HCT116 (cell line): ENCODE data around the gene DIP2A. TPM values are rescaled to one million over a fixed set of nuclear protein-coding genes. Genes with fewer than 3 reads are reported as not detected.

Source experiments
- ATAC-seq: fragments of 200-7000 bp; cut with Tn5 transposase; 2 replicates; pipeline ENCODE4 v1.9.1; 2020; ENCODE audit warnings: mild to moderate bottlenecking, moderate library complexity
- BruUV-seq: library from RNA; stranded (reverse); fragments of 400-500 nt; replicated peaks from 2 replicates; lab custom pipeline; 2021; lab: Mats Ljungman, UMichigan
- CTCF ChIA-PET: fragments of 300-600 bp; sonication (Branson Sonifier 250); formaldehyde crosslinking; loops from one replicate; lab custom pipeline; 2021; ENCODE audit warnings: antibody characterized with exemption; lab: Charles Lee
- POLR2A ChIA-PET: fragments of 300-600, 350-600 bp; sonication (Branson Sonifier 250); formaldehyde crosslinking; loops from one replicate; lab custom pipeline; 2021; ENCODE audit warnings: antibody characterized with exemption; lab: Charles Lee
- RAD21 ChIA-PET, 2 experiments: fragments of 300-600 bp; sonication (Branson Sonifier 250); formaldehyde crosslinking; loops; one replicate each; lab custom pipeline; 2023; ENCODE audit warnings: low total read pairs in 2 of 2; ENCODE audit not compliant: uncharacterized antibody in 2 of 2, unreplicated experiment in 2 of 2, low non-redundant PET in 1 of 2; lab: Charles Lee
- DNase-seq: peaks from one replicate; pipeline ENCODE4 v3.0.0-alpha.2; 2010; ENCODE audit warnings: low read depth, low spot score
- H2AFZ ChIP-seq: fragments of 200-600 bp; shearing (Covaris generic), sonication (generic); 2 replicates; pipeline ENCODE4 v1.6.1; 2017; ENCODE audit warnings: low read depth, mixed run types, mixed read lengths, antibody characterized with exemption, low read length; ENCODE audit not compliant: poor library complexity, severe bottlenecking
- H3K27ac ChIP-seq: 2 replicates; pipeline ENCODE4 v1.5.1; 2012; ENCODE audit warnings: low read depth, low read length
- H3K27me3 ChIP-seq: fragments of 200-600 bp; sonication (generic); 2 replicates; pipeline ENCODE4 v1.6.1; 2016; ENCODE audit warnings: mixed run types, low read length, mixed read lengths; ENCODE audit not compliant: insufficient read depth
- H3K36me3 ChIP-seq, 2 experiments: fragments of 200-500 bp in 1 of 2; fragments of 200-600 bp in 1 of 2; sonication (Bioruptor generic) in 1 of 2; sonication (generic) in 1 of 2; 2 replicates each; pipeline versions ENCODE4 v1.5.1 to v1.6.1; 2014 to 2016; ENCODE audit warnings: low read length in 2 of 2, inconsistent platforms in 1 of 2, mixed read lengths in 1 of 2, mixed run types in 1 of 2; ENCODE audit not compliant: insufficient read depth in 2 of 2, control insufficient read depth in 1 of 2
- H3K4me1 ChIP-seq, 2 experiments: fragments of 200-600 bp in 1 of 2; sonication (generic) in 1 of 2; 2 replicates each; pipeline versions ENCODE4 v1.5.1 to v1.6.1; 2012 to 2017; ENCODE audit warnings: low read length in 2 of 2, inconsistent platforms in 1 of 2, mild to moderate bottlenecking in 1 of 2, mixed read lengths in 1 of 2, mixed run types in 1 of 2, moderate library complexity in 1 of 2; ENCODE audit not compliant: insufficient read depth in 2 of 2, control insufficient read depth in 1 of 2
- H3K4me2 ChIP-seq: fragments of 200-600 bp; sonication (generic); 2 replicates; pipeline ENCODE4 v1.6.1; 2017; ENCODE audit warnings: mixed run types, low read length, mixed read lengths
- H3K4me3 ChIP-seq, 2 experiments: fragments of 200-600 bp in 1 of 2; sonication (generic) in 1 of 2; replicated peaks in 1 of 2; 2 replicates each; pipeline ENCODE4 v1.5.1; 2011 to 2016; ENCODE audit warnings: low read length in 2 of 2, control low read depth in 1 of 2, low read depth in 1 of 2, mild to moderate bottlenecking in 1 of 2, mixed read lengths in 1 of 2, mixed run types in 1 of 2
- H3K79me2 ChIP-seq: fragments of 200-600 bp; sonication (generic); 2 replicates; pipeline ENCODE4 v1.6.1; 2017; ENCODE audit warnings: mild to moderate bottlenecking, mixed run types, low read length, moderate library complexity, mixed read lengths; ENCODE audit not compliant: insufficient read depth
- H3K9ac ChIP-seq: fragments of 200-600 bp; sonication (generic); 2 replicates; pipeline ENCODE4 v1.6.1; 2016; ENCODE audit warnings: low read length, mixed read lengths
- H3K9me2 ChIP-seq: fragments of 200-600 bp; sonication (generic), shearing (Covaris generic); 2 replicates; pipeline ENCODE4 v1.6.1; 2017; ENCODE audit warnings: mixed run types, mild to moderate bottlenecking, moderate library complexity; ENCODE audit not compliant: insufficient read depth
- H3K9me3 ChIP-seq, 2 experiments: fragments of 200-500 bp in 1 of 2; fragments of 200-600 bp in 1 of 2; sonication (Bioruptor generic) in 1 of 2; sonication (generic) in 1 of 2; 2 replicates each; pipeline ENCODE4 v1.6.1; 2014 to 2017; ENCODE audit warnings: low read length in 2 of 2, mixed read lengths in 2 of 2, inconsistent platforms in 1 of 2, low read depth in 1 of 2, mild to moderate bottlenecking in 1 of 2, mixed run types in 1 of 2, moderate library complexity in 1 of 2; ENCODE audit not compliant: control insufficient read depth in 1 of 2, insufficient read depth in 1 of 2
- H4K20me1 ChIP-seq: fragments of 200-600 bp; sonication (generic), shearing (Covaris generic); 2 replicates; pipeline ENCODE4 v1.6.1; 2017; ENCODE audit warnings: mixed run types, mild to moderate bottlenecking, moderate library complexity; ENCODE audit not compliant: insufficient read depth
- ATF3 ChIP-seq: IDR thresholded peaks from 2 replicates; pipeline ENCODE4 v1.6.1; 2012
- CBX3 ChIP-seq: IDR thresholded peaks from 2 replicates; pipeline ENCODE4 v1.6.1; 2012; ENCODE audit warnings: low read depth
- CEBPB ChIP-seq: IDR thresholded peaks from 2 replicates; pipeline ENCODE4 v1.6.1; 2012; ENCODE audit warnings: low read depth
- CTCF ChIP-seq, 3 experiments: fragments of 200-600 bp in 1 of 3; sonication (generic) in 1 of 3; IDR thresholded peaks in 2 of 3; conservative IDR thresholded peaks in 1 of 3; 2 replicates each; pipeline ENCODE4 v1.5.1; 2012 to 2017; ENCODE audit warnings: low read depth in 2 of 3, low read length in 2 of 3, antibody characterized with exemption in 1 of 3, borderline replicate concordance in 1 of 3, control low read depth in 1 of 3, mild to moderate bottlenecking in 1 of 3, mixed read lengths in 1 of 3, mixed run types in 1 of 3, moderate library complexity in 1 of 3; ENCODE audit not compliant: insufficient read depth in 1 of 3
- EGR1 ChIP-seq: IDR thresholded peaks from 2 replicates; pipeline ENCODE4 v1.6.1; 2012; ENCODE audit warnings: low read depth
- EZH2 ChIP-seq: fragments of 200-600 bp; sonication (generic); IDR thresholded peaks from 2 replicates; pipeline ENCODE4 v1.6.1; 2017; ENCODE audit warnings: antibody characterized with exemption, mixed run types
- EZH2phosphoT487 ChIP-seq: fragments of 200-600 bp; IDR thresholded peaks from 2 replicates; pipeline ENCODE4 v1.6.1; 2018; ENCODE audit warnings: antibody characterized with exemption, borderline replicate concordance
- FOSL1 ChIP-seq: IDR thresholded peaks from 2 replicates; pipeline ENCODE4 v1.6.1; 2012; ENCODE audit warnings: low read depth
- JUND ChIP-seq: IDR thresholded peaks from 2 replicates; pipeline ENCODE4 v1.6.1; 2012
- POLR2A ChIP-seq: IDR thresholded peaks from 2 replicates; pipeline ENCODE4 v1.7.0; 2011; ENCODE audit warnings: borderline replicate concordance; ENCODE audit not compliant: insufficient read depth, insufficient read length; ENCODE audit errors: extremely low read depth
- POLR2AphosphoS5 ChIP-seq: IDR thresholded peaks from 2 replicates; pipeline ENCODE4 v1.6.1; 2011; ENCODE audit warnings: mild to moderate bottlenecking, low read depth, low read length, moderate library complexity
- RAD21 ChIP-seq: IDR thresholded peaks from 2 replicates; pipeline ENCODE4 v1.6.1; 2012; ENCODE audit warnings: low read depth, mild to moderate bottlenecking
- SIN3A ChIP-seq: IDR thresholded peaks from 2 replicates; pipeline ENCODE4 v1.6.1; 2012; ENCODE audit warnings: low read depth
- SRF ChIP-seq: IDR thresholded peaks from 2 replicates; pipeline ENCODE4 v1.6.1; 2012; ENCODE audit warnings: low read depth
- TCF7L2 ChIP-seq: IDR thresholded peaks from 2 replicates; pipeline ENCODE4 v1.7.0; 2011; ENCODE audit warnings: borderline replicate concordance, inconsistent platforms; ENCODE audit not compliant: insufficient read depth, insufficient read length; ENCODE audit errors: extremely low read depth
- YY1 ChIP-seq: IDR thresholded peaks from 2 replicates; pipeline ENCODE4 v1.6.1; 2011; ENCODE audit warnings: low read length, low read depth, moderate library complexity, mild to moderate bottlenecking; ENCODE audit not compliant: insufficient replicate concordance; ENCODE audit errors: extremely low read depth
- ZFX ChIP-seq: fragments of 450-650 bp; IDR thresholded peaks from 2 replicates; pipeline ENCODE4 v1.6.1; 2017
- ZNF274 ChIP-seq: fragments of 200-500 bp; sonication (Bioruptor generic); IDR thresholded peaks from 2 replicates; pipeline ENCODE4 v1.6.1; 2014; ENCODE audit warnings: mild to moderate bottlenecking, low read depth, low read length, inconsistent platforms
- intact Hi-C: fragments of 100-400 bp; cut with micrococcal nuclease; formaldehyde crosslinking; loops from 2 replicates; pipeline ENCODE4 v1.10.0; 2022
- total RNA-seq: library from RNA; stranded (reverse); gene quantifications from one replicate; pipeline ENCODE4 v1.2.1, GENCODE V29; 2021; ENCODE audit not compliant: unreplicated experiment

DIP2A gene
- total RNA-seq, 1 experiment from 2014 or later: 39.9 TPM

- no TSS peak for BruUV-seq
Observed at GRCh38 chr21:46564391-46564790, 105.7 kb downstream of the DIP2A start.

More at GRCh38 chr21:46564391-46564790, 105.7 kb downstream of the DIP2A start:
- RAD21 ChIA-PET: no interaction called here
- Histone ChIP-seq H3K9me3 (no peaks in the 10 kb centered on the region), H3K4me1 (no peaks in the 10 kb centered on the region), H4K20me1 (no peaks in the 10 kb centered on the region), H3K27me3 (no peaks in the 10 kb centered on the region), H3K36me3 (peaks cover 12 to 15% of the 10 kb centered on the region in 2 experiments; a peak in 3 of 4 replicates), H2AFZ (no peak overlapping the region), H3K9ac (no peak overlapping the region), H3K27ac (no peak overlapping the region), H3K4me2 (no peak overlapping the region), H3K9me2 (no peaks in the 10 kb centered on the region), H3K79me2 (no peaks in the 10 kb centered on the region), H3K4me3 (no peak overlapping the region)
- intact Hi-C loops: no loop called here
- DNase-seq (no peak), ATAC-seq (no peak)
- no peak for TF ChIP-seq POLR2AphosphoS5
- no peak for TF ChIP-seq ATF3
- TF ChIP-seq CEBPB: no peak
- no peak for TF ChIP-seq YY1
- TF ChIP-seq TCF7L2: no peak
- no peak for TF ChIP-seq RAD21
- no peak for TF ChIP-seq EZH2phosphoT487
- no peak for TF ChIP-seq ZNF274
- no peak for TF ChIP-seq JUND
- no peak for TF ChIP-seq SRF
- no peak for TF ChIP-seq ZFX
- TF ChIP-seq SIN3A: no peak
- TF ChIP-seq POLR2A: no peak
- TF ChIP-seq EZH2: no peak
- TF ChIP-seq CTCF (IDR thresholded peaks at IDR 0.05 in 2 of 3, conservative IDR thresholded peaks at IDR 0.05 in 1 of 3; ENCODE audit: borderline replicate concordance in 1 of 3, insufficient read depth in 1 of 3, low read depth in 2 of 3, low read length in 2 of 3): no peak
- no peak for TF ChIP-seq EGR1
- no peak for TF ChIP-seq FOSL1
- no peak for TF ChIP-seq CBX3
- CTCF ChIA-PET: no interaction called here
- POLR2A ChIA-PET: no interaction called here
